Mesothelial cell of epicardium (in vitro differentiated cells): Measurements from ENCODE around the gene SPATA13. TPM values are rescaled to one million over a fixed set of nuclear protein-coding genes. Genes with fewer than 3 reads are reported as not detected.

Experiments used
- DNase-seq, 2 experiments: peaks; one replicate each; pipeline ENCODE4 v3.0.0; 2021; ENCODE audit warnings: low spot score in 2 of 2; ENCODE audit not compliant: unreplicated experiment in 2 of 2
- H3K27ac Mint-ChIP-seq: 2 replicates; pipeline ENCODE4 v1.8.0; 2021; ENCODE audit warnings: mixed read lengths
- H3K27me3 Mint-ChIP-seq: 2 replicates; pipeline ENCODE4 v1.8.0; 2021; ENCODE audit warnings: low read depth, mixed read lengths
- H3K36me3 Mint-ChIP-seq: 2 replicates; pipeline ENCODE4 v1.8.0; 2021; ENCODE audit warnings: mixed read lengths
- H3K4me1 Mint-ChIP-seq: 2 replicates; pipeline ENCODE4 v1.8.0; 2021; ENCODE audit warnings: mixed read lengths
- H3K4me3 Mint-ChIP-seq: 2 replicates; pipeline ENCODE4 v1.8.0; 2021; ENCODE audit warnings: mild to moderate bottlenecking, moderate library complexity, mixed read lengths
- H3K9me3 Mint-ChIP-seq: 2 replicates; pipeline ENCODE4 v1.8.0; 2021; ENCODE audit warnings: mixed read lengths
- CTCF ChIP-seq: fragments of 200-600 bp; sonication (generic); IDR thresholded peaks from one replicate; pipeline ENCODE4 v1.5.0; 2021; ENCODE audit warnings: antibody characterized with exemption; ENCODE audit not compliant: unreplicated experiment
- total RNA-seq: library from RNA; stranded (reverse); gene quantifications from 3 replicates; pipeline ENCODE4 v1.2.1, GENCODE V29; 2021

Gene SPATA13
- total RNA-seq, 1 donor from 2014 or later, result 3.8 TPM

- peaks cover 2% of the 10 kb centered on the region for H3K36me3 Mint-ChIP-seq
- DNase-seq, result no peak
- TF ChIP-seq CTCF, result no peak
These were observed 140.9 kb downstream of the SPATA13 start for GRCh38 chr13:24301434-24301833.

GRCh38 chr13:24301911-24302310, 141.4 kb downstream of the SPATA13 start:
- peaks cover 2% of the 10 kb centered on the region for H3K36me3 Mint-ChIP-seq
- no peak for DNase-seq
- H3K4me1 Mint-ChIP-seq, result peaks cover 4% of the 10 kb centered on the region
- no peaks in the 10 kb centered on the region for H3K9me3 Mint-ChIP-seq
- no peak for TF ChIP-seq CTCF
- no peak overlapping the region for H3K27ac Mint-ChIP-seq
- no peaks in the 10 kb centered on the region for H3K27me3 Mint-ChIP-seq
- no peak overlapping the region for H3K4me3 Mint-ChIP-seq

More at GRCh38 chr13:24301434-24301833, 140.9 kb downstream of the SPATA13 start:
- H3K27ac Mint-ChIP-seq, result no peak overlapping the region
- no peaks in the 10 kb centered on the region for H3K9me3 Mint-ChIP-seq
- no peak overlapping the region for H3K4me3 Mint-ChIP-seq
- no peaks in the 10 kb centered on the region for H3K27me3 Mint-ChIP-seq
- peaks cover 4% of the 10 kb centered on the region for H3K4me1 Mint-ChIP-seq

- no peaks in the 10 kb centered on the region for H3K27me3 Mint-ChIP-seq
- H3K4me1 Mint-ChIP-seq, result peaks cover 4% of the 10 kb centered on the region
- H3K9me3 Mint-ChIP-seq, result no peaks in the 10 kb centered on the region
- no peak for TF ChIP-seq CTCF
- H3K27ac Mint-ChIP-seq, result no peak overlapping the region
- no peak overlapping the region for H3K4me3 Mint-ChIP-seq
- no peaks in the 10 kb centered on the region for H3K36me3 Mint-ChIP-seq
- DNase-seq, result no peak
These were observed 144.1 kb downstream of the SPATA13 start for GRCh38 chr13:24304620-24305019.

- H3K9me3 Mint-ChIP-seq, result no peaks in the 10 kb centered on the region
- no peak for DNase-seq
- peaks cover 4% of the 10 kb centered on the region for H3K4me1 Mint-ChIP-seq
These were observed 146.1 kb downstream of the SPATA13 start for GRCh38 chr13:24306632-24307031.

GRCh38 chr13:24307211-24308067, 146.9 kb downstream of the SPATA13 start:
- no peaks in the 10 kb centered on the region for H3K9me3 Mint-ChIP-seq
- peaks cover 4% of the 10 kb centered on the region for H3K4me1 Mint-ChIP-seq
- H3K27me3 Mint-ChIP-seq, result no peaks in the 10 kb centered on the region
- no peak overlapping the region for H3K27ac Mint-ChIP-seq
- DNase-seq, result no peak
- H3K36me3 Mint-ChIP-seq, result no peaks in the 10 kb centered on the region
- no peak overlapping the region for H3K4me3 Mint-ChIP-seq
- TF ChIP-seq CTCF, result no peak

More at GRCh38 chr13:24306632-24307031, 146.1 kb downstream of the SPATA13 start:
- H3K27ac Mint-ChIP-seq, result no peak overlapping the region
- TF ChIP-seq CTCF, result no peak
- H3K36me3 Mint-ChIP-seq, result no peaks in the 10 kb centered on the region
- no peaks in the 10 kb centered on the region for H3K27me3 Mint-ChIP-seq
- no peak overlapping the region for H3K4me3 Mint-ChIP-seq
